CD4-positive, alpha-beta T cell (primary cell): ENCODE measurements around the gene HHIP. TPM values are rescaled to one million over a fixed set of nuclear protein-coding genes. Genes with fewer than 3 reads are reported as not detected.
A peak's percentile ranks its signal among the peaks of the same experiment; 100 is the strongest.

Experiments
- ATAC-seq: fragments of 200-7000 bp; cut with Tn5 transposase; one replicate; pipeline ENCODE4 v1.10.0; 2022; ENCODE audit warnings: mild to moderate bottlenecking; ENCODE audit not compliant: poor library complexity
- CTCF ChIA-PET: fragments of 350-600 bp; sonication (Branson Sonifier 250); formaldehyde crosslinking; loops from one replicate; lab custom pipeline; 2021; ENCODE audit warnings: antibody characterized with exemption, inconsistent platforms; lab: Charles Lee
- POLR2A ChIA-PET: fragments of 350-600 bp; sonication (Branson Sonifier 250); formaldehyde crosslinking; loops from one replicate; lab custom pipeline; 2021; ENCODE audit warnings: antibody characterized with exemption, inconsistent platforms; lab: Charles Lee
- DNase-seq, 14 experiments: peaks; one replicate each; pipeline ENCODE4 v3.0.0-alpha.2; 2013 to 2020; ENCODE audit warnings: mixed read lengths in 2 of 14
- H3K27ac ChIP-seq, 2 donors: one replicate each; pipeline versions ENCODE4 v1.5.1 to v1.7.0; 2013; ENCODE audit warnings: low read length in 2 of 2, low read depth in 1 of 2, mild to moderate bottlenecking in 1 of 2
- H3K27me3 ChIP-seq, 2 experiments: 1 replicate in 1 of 2; 2 replicates in 1 of 2; pipeline versions ENCODE4 v1.6.1 to v1.7.0; 2013; ENCODE audit warnings: low read length in 2 of 2, control low read depth in 1 of 2, mild to moderate bottlenecking in 1 of 2, moderate library complexity in 1 of 2; ENCODE audit not compliant: insufficient read depth in 2 of 2, control insufficient read depth in 1 of 2
- H3K36me3 ChIP-seq: one replicate; pipeline ENCODE4 v1.6.1; 2013; ENCODE audit warnings: low read length, control low read depth; ENCODE audit not compliant: insufficient read depth
- H3K4me1 ChIP-seq: one replicate; pipeline ENCODE4 v1.6.1; 2013; ENCODE audit warnings: low read length, control low read depth; ENCODE audit not compliant: insufficient read depth
- H3K4me3 ChIP-seq: one replicate; pipeline ENCODE4 v1.5.1; 2013; ENCODE audit warnings: mild to moderate bottlenecking, low read length, moderate library complexity
- H3K9me3 ChIP-seq, 2 experiments: 1 replicate in 1 of 2; 2 replicates in 1 of 2; pipeline versions ENCODE4 v1.6.1 to v1.7.0; 2013; ENCODE audit warnings: low read length in 2 of 2, mild to moderate bottlenecking in 2 of 2, control low read depth in 1 of 2, moderate library complexity in 1 of 2; ENCODE audit not compliant: control insufficient read depth in 1 of 2, insufficient read depth in 1 of 2
- H3K27ac Mint-ChIP-seq: one replicate; pipeline ENCODE4 v1.8.0; 2020; ENCODE audit warnings: mixed read lengths
- H3K27me3 Mint-ChIP-seq: one replicate; pipeline ENCODE4 v1.8.0; 2021; ENCODE audit warnings: mixed read lengths
- H3K36me3 Mint-ChIP-seq: one replicate; pipeline ENCODE4 v1.8.0; 2021; ENCODE audit warnings: low read depth, mixed read lengths
- H3K4me1 Mint-ChIP-seq: one replicate; pipeline ENCODE4 v1.8.0; 2021; ENCODE audit warnings: low read depth, mixed read lengths
- H3K4me3 Mint-ChIP-seq: one replicate; pipeline ENCODE4 v1.8.0; 2020; ENCODE audit warnings: mild to moderate bottlenecking, mixed read lengths
- H3K9me3 Mint-ChIP-seq: one replicate; pipeline ENCODE4 v1.8.0; 2020; ENCODE audit warnings: mixed read lengths
- CTCF ChIP-seq: fragments of 200-600 bp; IDR thresholded peaks from one replicate; pipeline ENCODE4 v1.8.0; 2022; ENCODE audit warnings: antibody characterized with exemption, mild to moderate bottlenecking
- intact Hi-C, 2 experiments: fragments of 100-400 bp; cut with DNase I in 1 of 2; cut with micrococcal nuclease in 1 of 2; formaldehyde crosslinking; loops; one replicate each; pipeline versions ENCODE4 v1.15.1 to v1.9.0; 2023 to 2025; cut with DNase I, micrococcal nuclease
- total RNA-seq, 174 experiments: library from RNA in 2 of 174; stranded (reverse) in 2 of 174; gene quantifications; one replicate each; pipeline ENCODE4 v1.2.3 and lab custom pipeline; 2021 to 2026

Gene HHIP
- total RNA-seq, 2 experiments from 2014 or later, result not detected

- no peaks in the 10 kb centered on the region for H3K27me3 Mint-ChIP-seq
- H3K9me3 Mint-ChIP-seq, result peaks cover 3% of the 10 kb centered on the region
- H3K36me3 Mint-ChIP-seq, result no peaks in the 10 kb centered on the region
- intact Hi-C loops, result no loop called here
- H3K27ac Mint-ChIP-seq, result no peak overlapping the region
- DNase-seq, result peak in 1 of 14 experiments; percentile 2
- Histone ChIP-seq H3K27ac (no peak overlapping the region), H3K4me3 (no peak overlapping the region), H3K36me3 (no peaks in the 10 kb centered on the region), H3K4me1 (no peaks in the 10 kb centered on the region), H3K9me3 (no peaks in the 10 kb centered on the region), H3K27me3 (no peaks in the 10 kb centered on the region)
- ChIA-PET POLR2A (no interaction called here), CTCF (no interaction called here)
- no peak for TF ChIP-seq CTCF
- no peaks in the 10 kb centered on the region for H3K4me1 Mint-ChIP-seq
- ATAC-seq, result no peak
- H3K4me3 Mint-ChIP-seq, result no peak overlapping the region
Observed at GRCh38 chr4:144611850-144612249, 34.1 kb upstream of the HHIP start.

GRCh38 chr4:144614850-144615585 lies 30.9 kb upstream of the HHIP start:
- Mint-ChIP-seq H3K9me3 (no peaks in the 10 kb centered on the region), H3K27me3 (no peaks in the 10 kb centered on the region), H3K4me1 (no peaks in the 10 kb centered on the region), H3K27ac (no peak overlapping the region), H3K4me3 (no peak overlapping the region), H3K36me3 (no peaks in the 10 kb centered on the region)
- Histone ChIP-seq H3K36me3 (no peaks in the 10 kb centered on the region), H3K9me3 (no peaks in the 10 kb centered on the region), H3K27me3 (no peaks in the 10 kb centered on the region), H3K4me3 (no peak overlapping the region), H3K4me1 (no peaks in the 10 kb centered on the region), H3K27ac (no peak overlapping the region)
- ATAC-seq, result no peak
- no peak for DNase-seq
- CTCF ChIA-PET, result no interaction called here
- POLR2A ChIA-PET, result no interaction called here
- intact Hi-C loops, result no loop called here
- TF ChIP-seq CTCF, result no peak

- CTCF ChIA-PET, result no interaction called here
- Mint-ChIP-seq H3K4me1 (no peaks in the 10 kb centered on the region), H3K4me3 (no peak overlapping the region), H3K9me3 (no peaks in the 10 kb centered on the region), H3K36me3 (no peaks in the 10 kb centered on the region), H3K27me3 (no peaks in the 10 kb centered on the region), H3K27ac (no peak overlapping the region)
- intact Hi-C loops, result no loop called here
- H3K27ac ChIP-seq, result no peak overlapping the region
- no peak overlapping the region for H3K4me3 ChIP-seq
- H3K36me3 ChIP-seq, result no peaks in the 10 kb centered on the region
- POLR2A ChIA-PET, result no interaction called here
- ATAC-seq (no peak), DNase-seq (no peak)
- H3K9me3 ChIP-seq, result no peaks in the 10 kb centered on the region
- no peaks in the 10 kb centered on the region for H3K4me1 ChIP-seq
- no peak for TF ChIP-seq CTCF
- H3K27me3 ChIP-seq, result no peaks in the 10 kb centered on the region
Observed at GRCh38 chr4:144621681-144622080, 24.3 kb upstream of the HHIP start.
